Liver (tissue), 9 donors: ENCODE measurements around the gene GPR39. TPM values are rescaled to one million over a fixed set of nuclear protein-coding genes. Genes with fewer than 3 reads are reported as not detected.

Experiments
- DNase-seq: peaks from one replicate; pipeline ENCODE4 v3.0.0-alpha.2; 2017; ENCODE audit warnings: low spot score
- H3K27ac ChIP-seq, 2 donors: one replicate each; pipeline ENCODE4 v1.7.0; 2013; ENCODE audit warnings: inconsistent platforms in 2 of 2, low read length in 2 of 2, control low read depth in 1 of 2, low read depth in 1 of 2, mild to moderate bottlenecking in 1 of 2
- H3K27me3 ChIP-seq, 4 donors: one replicate each; pipeline versions ENCODE4 v1.6.1 to v1.7.0; 2013; ENCODE audit warnings: low read length in 3 of 4, inconsistent platforms in 1 of 4, mild to moderate bottlenecking in 1 of 4, moderate library complexity in 1 of 4; ENCODE audit not compliant: control insufficient read depth in 4 of 4, insufficient read depth in 4 of 4
- H3K36me3 ChIP-seq, 4 donors: one replicate each; pipeline versions ENCODE4 v1.6.1 to v1.7.0; 2013; ENCODE audit warnings: low read length in 3 of 4, mild to moderate bottlenecking in 3 of 4, low read depth in 1 of 4, moderate library complexity in 1 of 4; ENCODE audit not compliant: control insufficient read depth in 4 of 4, insufficient read depth in 3 of 4
- H3K4me1 ChIP-seq, 4 donors: one replicate each; pipeline versions ENCODE4 v1.6.1 to v1.7.0; 2013; ENCODE audit warnings: low read length in 3 of 4, mild to moderate bottlenecking in 3 of 4, moderate library complexity in 1 of 4; ENCODE audit not compliant: control insufficient read depth in 4 of 4, insufficient read depth in 4 of 4
- H3K4me3 ChIP-seq, 3 donors: one replicate each; pipeline versions ENCODE4 v1.6.1 to v1.7.0; 2013; ENCODE audit warnings: low read length in 3 of 3, control low read depth in 1 of 3, low read depth in 1 of 3, mild to moderate bottlenecking in 1 of 3
- H3K9ac ChIP-seq, 2 donors: one replicate each; pipeline ENCODE4 v1.7.0; 2013; ENCODE audit warnings: low read length in 2 of 2, mild to moderate bottlenecking in 2 of 2, moderate library complexity in 2 of 2, control low read depth in 1 of 2, low read depth in 1 of 2
- H3K9me3 ChIP-seq, 4 donors: one replicate each; pipeline versions ENCODE4 v1.6.1 to v1.7.0; 2013; ENCODE audit warnings: low read length in 3 of 4; ENCODE audit not compliant: control insufficient read depth in 4 of 4
- EGR1 ChIP-seq, 2 donors: IDR thresholded peaks; 2 replicates each; pipeline ENCODE4 v1.6.1; 2016 to 2018; ENCODE audit warnings: antibody characterized with exemption in 2 of 2, low read depth in 2 of 2
- FOXA1 ChIP-seq: IDR thresholded peaks from 2 replicates; pipeline ENCODE4 v1.6.1; 2016; ENCODE audit warnings: antibody characterized with exemption
- FOXA2 ChIP-seq: IDR thresholded peaks from 2 replicates; pipeline ENCODE4 v1.6.1; 2016; ENCODE audit warnings: antibody characterized with exemption
- GABPA ChIP-seq, 2 donors: IDR thresholded peaks in 1 of 2; conservative IDR thresholded peaks in 1 of 2; 2 replicates each; pipeline ENCODE4 v1.6.1; 2016; ENCODE audit warnings: antibody characterized with exemption in 2 of 2, mild to moderate bottlenecking in 1 of 2, moderate library complexity in 1 of 2
- HNF4A ChIP-seq, 2 donors: conservative IDR thresholded peaks; 2 replicates each; pipeline ENCODE4 v1.6.1; 2016; ENCODE audit warnings: antibody characterized with exemption in 2 of 2, mild to moderate bottlenecking in 2 of 2
- HNF4G ChIP-seq: IDR thresholded peaks from 2 replicates; pipeline ENCODE4 v1.6.1; 2016; ENCODE audit warnings: antibody characterized with exemption
- JUND ChIP-seq, 2 donors: IDR thresholded peaks; 2 replicates each; pipeline ENCODE4 v1.6.1; 2016; ENCODE audit warnings: antibody characterized with exemption in 2 of 2
- MAX ChIP-seq: IDR thresholded peaks from 2 replicates; pipeline ENCODE4 v1.6.1; 2016; ENCODE audit warnings: antibody characterized with exemption
- NR2F2 ChIP-seq: IDR thresholded peaks from 2 replicates; pipeline ENCODE4 v1.6.1; 2016; ENCODE audit warnings: antibody characterized with exemption
- RAD21 ChIP-seq, 2 donors: IDR thresholded peaks; 2 replicates each; pipeline ENCODE4 v1.6.1; 2016; ENCODE audit warnings: antibody characterized with exemption in 2 of 2, mild to moderate bottlenecking in 2 of 2
- RXRA ChIP-seq, 2 donors: IDR thresholded peaks; 2 replicates each; pipeline ENCODE4 v1.6.1; 2017 to 2018; ENCODE audit warnings: antibody characterized with exemption in 2 of 2, mild to moderate bottlenecking in 1 of 2
- SP1 ChIP-seq: IDR thresholded peaks from 2 replicates; pipeline ENCODE4 v1.6.1; 2018; ENCODE audit warnings: antibody characterized with exemption, mild to moderate bottlenecking
- TAF1 ChIP-seq: conservative IDR thresholded peaks from 2 replicates; pipeline ENCODE4 v1.6.1; 2016; ENCODE audit warnings: antibody characterized with exemption, mild to moderate bottlenecking
- YY1 ChIP-seq: IDR thresholded peaks from 2 replicates; pipeline ENCODE4 v1.6.1; 2016; ENCODE audit warnings: antibody characterized with exemption, mild to moderate bottlenecking
- WGBS: extraction: QIAGEN DNeasy Blood & Tissue Kit; methylation state at CpG from one replicate; pipeline ENCODE4 v1.1.7; 2013; 5-methylcytosine and 5-hydroxymethylcytosine counted together
- polyA plus RNA-seq, 2 donors: library from polyadenylated mRNA; stranded (reverse) in 1 of 2; unstranded in 1 of 2; fragments of 200-250 nt in 1 of 2; fragments of >200 nt in 1 of 2; fragmentation: Nextera tagmentation in 1 of 2; extraction: Ambion mirVana in 1 of 2; gene quantifications; one replicate each; pipeline versions ENCODE4 v1.2.1 to v1.2.3, GENCODE V29; 2013 to 2015
- total RNA-seq, 2 donors: library from RNA; depleted of rRNA; stranded (reverse); fragments of >200 nt; gene quantifications; one replicate each; pipeline ENCODE4 v1.2.3, GENCODE V29; 2014
- TF ChIP-seq, protein P1 (sequence below): IDR thresholded peaks from 2 replicates; pipeline ENCODE4 v1.6.1; 2016; ENCODE audit warnings: antibody characterized with exemption, mild to moderate bottlenecking
- TF ChIP-seq, protein P2 (sequence below): IDR thresholded peaks from 2 replicates; pipeline ENCODE4 v1.6.1; 2016; ENCODE audit warnings: antibody characterized with exemption
- TF ChIP-seq, protein P3 (sequence below): fragments of 150-350 bp; IDR thresholded peaks from 2 replicates; pipeline ENCODE4 v1.5.1; 2017; ENCODE audit warnings: improper control_type of control experiment, low read depth, low read length; ENCODE audit not compliant: missing input control
- donor health status: healthy.
- donor health status: healthy.
- donor health status: healthy.
- donor health status: healthy.
- donor health status: healthy.

Gene GPR39
- total and polyA plus RNA-seq, 4 donors: 2.2 to 13.0 (median 2.8) TPM

DNA sequence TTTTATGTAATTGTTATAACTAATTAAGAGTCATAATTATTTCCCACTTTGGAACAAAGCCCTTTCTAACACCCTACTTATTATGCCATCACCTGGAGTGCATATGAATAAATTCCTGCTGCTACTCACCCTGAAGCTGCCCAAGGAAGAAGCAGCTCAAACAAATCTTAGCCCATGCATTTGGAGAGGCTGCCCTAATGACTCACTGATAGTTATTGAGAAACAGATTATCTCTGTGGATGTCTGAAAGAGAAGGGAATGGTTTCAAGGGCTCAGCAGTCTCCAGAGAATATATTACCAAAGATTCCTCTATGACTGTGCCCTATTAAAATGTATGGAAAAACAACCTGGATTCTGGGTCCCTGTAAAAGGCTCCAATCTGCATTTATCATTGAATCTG is 81.0 kb downstream of the GPR39 start (continued):
- TF ChIP-seq HNF4A (conservative IDR thresholded peaks at IDR 0.05) (no peak), HNF4G (no peak)

- H3K9ac ChIP-seq: no peak overlapping the region
- no peaks in the 10 kb centered on the region for H3K9me3 ChIP-seq
- no peaks in the 10 kb centered on the region for H3K4me1 ChIP-seq
- no peaks in the 10 kb centered on the region for H3K36me3 ChIP-seq
- no peak overlapping the region for H3K4me3 ChIP-seq
- 90% methylated on average over 1 of the region's 1 CpG for WGBS
- H3K27ac ChIP-seq: no peak overlapping the region
- no peaks in the 10 kb centered on the region for H3K27me3 ChIP-seq
- TF ChIP-seq NR2F2: no peak
- TF ChIP-seq JUND (IDR thresholded peaks at IDR 0.05): no peak
- TF ChIP-seq FOXA1: no peak
- no peak for TF ChIP-seq SP1
- TF ChIP-seq HNF4A (conservative IDR thresholded peaks at IDR 0.05): no peak
- TF ChIP-seq, protein P1, sequence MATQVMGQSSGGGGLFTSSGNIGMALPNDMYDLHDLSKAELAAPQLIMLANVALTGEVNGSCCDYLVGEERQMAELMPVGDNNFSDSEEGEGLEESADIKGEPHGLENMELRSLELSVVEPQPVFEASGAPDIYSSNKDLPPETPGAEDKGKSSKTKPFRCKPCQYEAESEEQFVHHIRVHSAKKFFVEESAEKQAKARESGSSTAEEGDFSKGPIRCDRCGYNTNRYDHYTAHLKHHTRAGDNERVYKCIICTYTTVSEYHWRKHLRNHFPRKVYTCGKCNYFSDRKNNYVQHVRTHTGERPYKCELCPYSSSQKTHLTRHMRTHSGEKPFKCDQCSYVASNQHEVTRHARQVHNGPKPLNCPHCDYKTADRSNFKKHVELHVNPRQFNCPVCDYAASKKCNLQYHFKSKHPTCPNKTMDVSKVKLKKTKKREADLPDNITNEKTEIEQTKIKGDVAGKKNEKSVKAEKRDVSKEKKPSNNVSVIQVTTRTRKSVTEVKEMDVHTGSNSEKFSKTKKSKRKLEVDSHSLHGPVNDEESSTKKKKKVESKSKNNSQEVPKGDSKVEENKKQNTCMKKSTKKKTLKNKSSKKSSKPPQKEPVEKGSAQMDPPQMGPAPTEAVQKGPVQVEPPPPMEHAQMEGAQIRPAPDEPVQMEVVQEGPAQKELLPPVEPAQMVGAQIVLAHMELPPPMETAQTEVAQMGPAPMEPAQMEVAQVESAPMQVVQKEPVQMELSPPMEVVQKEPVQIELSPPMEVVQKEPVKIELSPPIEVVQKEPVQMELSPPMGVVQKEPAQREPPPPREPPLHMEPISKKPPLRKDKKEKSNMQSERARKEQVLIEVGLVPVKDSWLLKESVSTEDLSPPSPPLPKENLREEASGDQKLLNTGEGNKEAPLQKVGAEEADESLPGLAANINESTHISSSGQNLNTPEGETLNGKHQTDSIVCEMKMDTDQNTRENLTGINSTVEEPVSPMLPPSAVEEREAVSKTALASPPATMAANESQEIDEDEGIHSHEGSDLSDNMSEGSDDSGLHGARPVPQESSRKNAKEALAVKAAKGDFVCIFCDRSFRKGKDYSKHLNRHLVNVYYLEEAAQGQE: no peak
- DNase-seq: no peak
Measured at GRCh38 chr2:132503701-132504100, 87.1 kb downstream of the GPR39 start.

GRCh38 chr2:132515010-132515409 is 98.4 kb downstream of the GPR39 start:
- Histone ChIP-seq H3K9me3 (no peaks in the 10 kb centered on the region), H3K36me3 (no peaks in the 10 kb centered on the region), H3K4me1 (no peaks in the 10 kb centered on the region), H3K9ac (no peak overlapping the region), H3K27ac (no peak overlapping the region), H3K4me3 (no peak overlapping the region), H3K27me3 (no peaks in the 10 kb centered on the region)
- TF ChIP-seq, protein P1: no peak
- TF ChIP-seq SP1 (no peak), JUND (IDR thresholded peaks at IDR 0.05) (no peak), NR2F2 (no peak), FOXA2 (no peak), MAX (no peak), HNF4A (conservative IDR thresholded peaks at IDR 0.05) (no peak), RAD21 (IDR thresholded peaks at IDR 0.05) (no peak), HNF4G (no peak), TAF1 (no peak), GABPA (IDR thresholded peaks at IDR 0.05 in 1 of 2, conservative IDR thresholded peaks at IDR 0.05 in 1 of 2) (no peak), EGR1 (IDR thresholded peaks at IDR 0.05; ENCODE audit: low read depth in 2 of 2) (no peak), YY1 (no peak), FOXA1 (no peak), RXRA (IDR thresholded peaks at IDR 0.05) (no peak)
- TF ChIP-seq, protein P2, sequence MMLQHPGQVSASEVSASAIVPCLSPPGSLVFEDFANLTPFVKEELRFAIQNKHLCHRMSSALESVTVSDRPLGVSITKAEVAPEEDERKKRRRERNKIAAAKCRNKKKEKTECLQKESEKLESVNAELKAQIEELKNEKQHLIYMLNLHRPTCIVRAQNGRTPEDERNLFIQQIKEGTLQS: no peak
- TF ChIP-seq, protein P3, sequence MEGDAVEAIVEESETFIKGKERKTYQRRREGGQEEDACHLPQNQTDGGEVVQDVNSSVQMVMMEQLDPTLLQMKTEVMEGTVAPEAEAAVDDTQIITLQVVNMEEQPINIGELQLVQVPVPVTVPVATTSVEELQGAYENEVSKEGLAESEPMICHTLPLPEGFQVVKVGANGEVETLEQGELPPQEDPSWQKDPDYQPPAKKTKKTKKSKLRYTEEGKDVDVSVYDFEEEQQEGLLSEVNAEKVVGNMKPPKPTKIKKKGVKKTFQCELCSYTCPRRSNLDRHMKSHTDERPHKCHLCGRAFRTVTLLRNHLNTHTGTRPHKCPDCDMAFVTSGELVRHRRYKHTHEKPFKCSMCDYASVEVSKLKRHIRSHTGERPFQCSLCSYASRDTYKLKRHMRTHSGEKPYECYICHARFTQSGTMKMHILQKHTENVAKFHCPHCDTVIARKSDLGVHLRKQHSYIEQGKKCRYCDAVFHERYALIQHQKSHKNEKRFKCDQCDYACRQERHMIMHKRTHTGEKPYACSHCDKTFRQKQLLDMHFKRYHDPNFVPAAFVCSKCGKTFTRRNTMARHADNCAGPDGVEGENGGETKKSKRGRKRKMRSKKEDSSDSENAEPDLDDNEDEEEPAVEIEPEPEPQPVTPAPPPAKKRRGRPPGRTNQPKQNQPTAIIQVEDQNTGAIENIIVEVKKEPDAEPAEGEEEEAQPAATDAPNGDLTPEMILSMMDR: no peak
- 72% methylated on average over 2 of the region's 2 CpGs for WGBS
- DNase-seq: no peak
